GM12878 (cell line): ENCODE data around the gene MSI2. TPM values are rescaled to one million over a fixed set of nuclear protein-coding genes. Genes with fewer than 3 reads are reported as not detected.

Experiments used
- ATAC-seq: fragments of 200-7000 bp; cut with Tn5 transposase; 3 replicates; pipeline ENCODE4 v1.9.1; 2020; ENCODE audit warnings: mild to moderate bottlenecking, moderate library complexity
- BruUV-seq: library from RNA; stranded (reverse); fragments of 400-500 nt; replicated peaks from 2 replicates; lab custom pipeline; 2021; lab: Mats Ljungman, UMichigan
- CTCF ChIA-PET: fragments of 300-600 bp; sonication (Branson Sonifier 250); formaldehyde crosslinking; extraction: SDS; loops from one replicate; lab custom pipeline; 2021; ENCODE audit warnings: inconsistent platforms; lab: Yijun Ruan, JAX
- POLR2A ChIA-PET: fragments of 350-600 bp; formaldehyde crosslinking; extraction: SDS; loops from one replicate; lab custom pipeline; 2021; ENCODE audit warnings: inconsistent platforms; lab: Charles Lee
- RAD21 ChIA-PET: fragments of 300-600 bp; sonication (Branson Sonifier 250); formaldehyde crosslinking; loops from one replicate; lab custom pipeline; 2023; ENCODE audit warnings: antibody characterized with exemption; ENCODE audit not compliant: unreplicated experiment; lab: Charles Lee
- SMC1A ChIA-PET: fragments of 300-600 bp; sonication (Branson Sonifier 250); formaldehyde crosslinking; loops from one replicate; lab custom pipeline; 2023; ENCODE audit not compliant: unreplicated experiment, uncharacterized antibody; lab: Charles Lee
- DNase-seq: peaks from one replicate; pipeline ENCODE4 v3.0.0-alpha.2; 2011; ENCODE audit warnings: low read depth, low spot score
- FAIRE-seq: peaks from 3 replicates; lab custom pipeline; 2011; peaks lifted over from hg19 to GRCh38; lab: Jason Lieb, UNC
- H2AFZ ChIP-seq: 2 replicates; pipeline ENCODE4 v1.6.0; 2011; ENCODE audit warnings: low read depth, low read length, control low read depth; ENCODE audit not compliant: control insufficient read depth
- H3K27ac ChIP-seq: 2 replicates; pipeline ENCODE4 v1.5.1; 2011; ENCODE audit warnings: control low read depth; ENCODE audit not compliant: control insufficient read depth, insufficient read depth
- H3K27me3 ChIP-seq, 2 experiments: replicated peaks in 1 of 2; 2 replicates each; pipeline versions ENCODE4 v1.6.0 to v1.6.1; 2011; ENCODE audit warnings: low read length in 1 of 2; ENCODE audit not compliant: control insufficient read depth in 2 of 2, insufficient read depth in 2 of 2
- H3K36me3 ChIP-seq, 2 experiments: 2 replicates each; pipeline ENCODE4 v1.5.1; 2011; ENCODE audit warnings: low read length in 1 of 2; ENCODE audit not compliant: control insufficient read depth in 2 of 2, insufficient read depth in 2 of 2
- H3K4me1 ChIP-seq: 2 replicates; pipeline ENCODE4 v1.6.1; 2011; ENCODE audit warnings: mild to moderate bottlenecking, low read length, moderate library complexity, mixed read lengths; ENCODE audit not compliant: control insufficient read depth, insufficient read depth
- H3K4me2 ChIP-seq: 2 replicates; pipeline ENCODE4 v1.6.0; 2011; ENCODE audit warnings: control low read depth; ENCODE audit not compliant: control insufficient read depth, insufficient read depth
- H3K4me3 ChIP-seq: fragments of 200-600 bp; sonication (generic); 2 replicates; pipeline ENCODE4 v1.5.1; 2016
- H3K79me2 ChIP-seq: 2 replicates; pipeline ENCODE4 v1.6.0; 2011; ENCODE audit warnings: low read length; ENCODE audit not compliant: control insufficient read depth, insufficient read depth
- H3K9ac ChIP-seq: 2 replicates; pipeline ENCODE4 v1.8.0; 2011; ENCODE audit warnings: low read length, control low read depth, mixed read lengths; ENCODE audit not compliant: control insufficient read depth, insufficient read depth
- H3K9me3 ChIP-seq: replicated peaks from 3 replicates; pipeline ENCODE4 v1.5.1; 2011; ENCODE audit warnings: mild to moderate bottlenecking, low read length; ENCODE audit not compliant: control insufficient read depth, insufficient read depth
- H4K20me1 ChIP-seq: 2 replicates; pipeline ENCODE4 v1.6.0; 2011; ENCODE audit not compliant: control insufficient read depth, insufficient read depth
- ATF7 ChIP-seq: fragments of 450-650 bp; IDR thresholded peaks from 2 replicates; pipeline ENCODE4 v1.6.1; 2016; ENCODE audit warnings: low read depth, mild to moderate bottlenecking
- BHLHE40 ChIP-seq, 2 experiments: fragments of 450-650 bp in 1 of 2; IDR thresholded peaks; 2 replicates each; pipeline ENCODE4 v1.6.1; 2011 to 2017; ENCODE audit warnings: low read depth in 2 of 2, borderline replicate concordance in 1 of 2, improper control_type of control experiment in 1 of 2, low read length in 1 of 2, mild to moderate bottlenecking in 1 of 2
- BMI1 ChIP-seq: fragments of 450-650 bp; IDR thresholded peaks from 2 replicates; pipeline ENCODE4 v1.6.1; 2016; ENCODE audit warnings: mild to moderate bottlenecking, moderate library complexity, borderline replicate concordance
- CHD2 ChIP-seq: IDR thresholded peaks from 2 replicates; pipeline ENCODE4 v1.6.1; 2011; ENCODE audit warnings: low read depth, low read length, improper control_type of control experiment, borderline replicate concordance
- CHD4 ChIP-seq: fragments of 200-600 bp; sonication (generic); IDR thresholded peaks from 2 replicates; pipeline ENCODE4 v1.6.1; 2016; ENCODE audit warnings: mild to moderate bottlenecking
- ESRRA ChIP-seq: IDR thresholded peaks from 2 replicates; pipeline ENCODE4 v1.6.1; 2012; ENCODE audit warnings: mild to moderate bottlenecking, low read length, improper control_type of control experiment
- HDGF ChIP-seq: fragments of 450-650 bp; IDR thresholded peaks from 2 replicates; pipeline ENCODE4 v1.6.1; 2016; ENCODE audit warnings: antibody characterized with exemption
- IKZF1 ChIP-seq: fragments of 450-650 bp; conservative IDR thresholded peaks from 2 replicates; pipeline ENCODE4 v1.6.1; 2017; ENCODE audit warnings: antibody characterized with exemption, mild to moderate bottlenecking
- MTA2 ChIP-seq: fragments of 450-650 bp; IDR thresholded peaks from 2 replicates; pipeline ENCODE4 v1.6.1; 2016; ENCODE audit warnings: low read depth, mild to moderate bottlenecking, moderate library complexity
- NBN ChIP-seq: fragments of 450-650 bp; IDR thresholded peaks from 2 replicates; pipeline ENCODE4 v1.6.1; 2016
- NR2F1 ChIP-seq: fragments of 450-650 bp; conservative IDR thresholded peaks from 2 replicates; pipeline ENCODE4 v1.6.1; 2017; ENCODE audit warnings: mild to moderate bottlenecking
- RELA ChIP-seq: fragments of 450-650 bp; IDR thresholded peaks from 2 replicates; pipeline ENCODE4 v1.8.0; 2014; ENCODE audit warnings: borderline replicate concordance; ENCODE audit not compliant: partially characterized antibody
- SKIL ChIP-seq: fragments of 450-650 bp; IDR thresholded peaks from 2 replicates; pipeline ENCODE4 v1.6.1; 2017; ENCODE audit warnings: mild to moderate bottlenecking, low read depth, inconsistent platforms; ENCODE audit not compliant: poor library complexity, severe bottlenecking
- SUZ12 ChIP-seq: fragments of 200-600 bp; sonication (generic); IDR thresholded peaks from one replicate; pipeline ENCODE4 v1.6.1; 2018; ENCODE audit warnings: antibody characterized with exemption, mild to moderate bottlenecking; ENCODE audit not compliant: unreplicated experiment
- YBX1 ChIP-seq: fragments of 450-650 bp; IDR thresholded peaks from 2 replicates; pipeline ENCODE4 v1.6.1; 2016; ENCODE audit warnings: antibody characterized with exemption
- YY1 ChIP-seq: IDR thresholded peaks from 2 replicates; pipeline ENCODE4 v1.6.1; 2011; ENCODE audit warnings: low read depth, mild to moderate bottlenecking, low read length
- ZNF687 ChIP-seq: fragments of 450-650 bp; IDR thresholded peaks from 2 replicates; pipeline ENCODE4 v1.6.1; 2017; ENCODE audit warnings: mild to moderate bottlenecking, moderate library complexity
- WGBS: methylation state at CpG from one replicate; pipeline ENCODE4 v1.1.6; 2016; ENCODE audit warnings: low lambda C conversion rate; ENCODE audit not compliant: insufficient replicate concordance, insufficient coverage; ENCODE audit errors: missing lambda C conversion rate; 5-methylcytosine and 5-hydroxymethylcytosine counted together
- in situ Hi-C: fragments of 300-500 bp; cut with MboI; formaldehyde crosslinking; loops from 9 replicates; pipeline ENCODE4 v1.14.3; 2018; ENCODE audit warnings: mixed read lengths
- intact Hi-C: fragments of 100-400 bp; cut with micrococcal nuclease; formaldehyde crosslinking; loops from one replicate; pipeline ENCODE4 v1.14.2; 2022; ENCODE audit not compliant: unreplicated experiment
- polyA plus RNA-seq, 11 experiments: library from polyadenylated mRNA; depleted of rRNA in 4 of 11; unstranded in 6 of 11; stranded (reverse) in 5 of 11; fragments of >200 nt; fragmentation: Nextera tagmentation in 4 of 11; fragmentation: Illumina TruSeq in 1 of 11; extraction: Ambion mirVana in 4 of 11; extraction: Trizol in 1 of 11; gene quantifications; 1 replicate in 1 of 11; 2 replicates in 10 of 11; pipeline versions ENCODE4 v1.2.1 to v1.2.3, GENCODE V29; 2011 to 2016; ENCODE audit warnings: inconsistent platforms in 2 of 11, missing spikeins in 2 of 11, low read depth in 1 of 11
- total RNA-seq, 4 experiments: library from RNA; depleted of rRNA in 3 of 4; stranded (reverse); fragments of >200 nt in 3 of 4; fragmentation: Illumina TruSeq in 1 of 4; extraction: Trizol in 1 of 4; gene quantifications; 2 replicates each; pipeline versions ENCODE4 v1.2.1 to v1.2.3, GENCODE V29; 2013 to 2021

Gene MSI2
- total and polyA plus RNA-seq, 10 of the 15 experiments (the other 5 are each of a cell fraction or from before 2014, with no cell fraction given) = 6.1 to 76.1 (median 42.0) TPM

GRCh38 chr17:57357830-57358430 is 101.6 kb downstream of the MSI2 start:
- peak; percentile 87 for DNase-seq
- WGBS = 16% methylated on average over 3 of the region's 3 CpGs
- ChIA-PET POLR2A (interaction anchor here (0.8 to 7.9 kb wide), 11 partner anchors 11 to 111 kb away, joined by 3 to 80 read pairs (median 4); partner anchors contain the start of gene MSI2), CTCF (interaction anchor here (0.8 to 4.7 kb wide), 10 partner anchors 8 to 194 kb away, joined by 3 to 33 read pairs (median 4); no protein-coding TSS in a partner anchor), SMC1A (interaction anchor here (0.6 to 9.0 kb wide), 29 partner anchors 11 to 264 kb away, joined by 3 to 141 read pairs (median 7); no protein-coding TSS in a partner anchor), RAD21 (interaction anchor here (0.6 to 7.4 kb wide), 23 partner anchors 12 to 471 kb away, joined by 3 to 103 read pairs (median 5); partner anchors contain the start of gene MSI2)
- Histone ChIP-seq H3K27me3 (no peaks in the 10 kb centered on the region), H3K4me2 (peak overlapping the region; percentile 92), H3K4me3 (peak overlapping the region; percentile 40; the same call in 1 of the 2 replicates), H3K36me3 (no peaks in the 10 kb centered on the region; a peak in 1 of 4 replicates), H2AFZ (no peak overlapping the region), H3K4me1 (peaks cover 59% of the 10 kb centered on the region), H3K9ac (peak overlapping the region; percentile 79), H4K20me1 (no peaks in the 10 kb centered on the region), H3K79me2 (peaks cover 53% of the 10 kb centered on the region), H3K27ac (peak overlapping the region; percentile 96), H3K9me3 (no peaks in the 10 kb centered on the region)
- TSS peak; percentile 35 for BruUV-seq
- FAIRE-seq = peak; percentile 44
- in situ Hi-C loops = no loop called here
- intact Hi-C loops = loop anchor here (1.0 to 5.0 kb wide), 6 partner anchors 19 to 105 kb away; partner anchors contain the start of gene MSI2
- ATAC-seq = peak; percentile 69
- TF ChIP-seq YY1 = no peak
- peak; percentile 50 for TF ChIP-seq IKZF1
- TF ChIP-seq HDGF = 0 out of 2 replicates have a peak, but pooled peaks have one; percentile 51
- peak; percentile 98 for TF ChIP-seq ZNF687
- peak; percentile 44; the same call in 1 of the 2 replicates for TF ChIP-seq ATF7
- TF ChIP-seq SUZ12 = no peak
- peak; percentile 87 for TF ChIP-seq NR2F1
- TF ChIP-seq SKIL = peak; percentile 54
- TF ChIP-seq BHLHE40 (IDR thresholded peaks at IDR 0.05; ENCODE audit: borderline replicate concordance in 1 of 2, low read depth in 2 of 2, low read length in 1 of 2) = peak; percentile 14 to 26; a peak in 2 of 4 replicates
- no peak; the same call in 1 of the 2 replicates for TF ChIP-seq YBX1
- peak; percentile 78 for TF ChIP-seq NBN
- TF ChIP-seq CHD2 = 0 out of 2 replicates have a peak, but pooled peaks have one; percentile 11
- peak; percentile 17 for TF ChIP-seq RELA
- TF ChIP-seq ESRRA = no peak
- no peak for TF ChIP-seq CHD4
- peak; percentile 69 for TF ChIP-seq MTA2
- 0 out of 2 replicates have a peak, but pooled peaks have one; percentile 15 for TF ChIP-seq BMI1
